HCT116 (cell line): Measurements from ENCODE around the gene TMIGD3. TPM values are rescaled to one million over a fixed set of nuclear protein-coding genes. Genes with fewer than 3 reads are reported as not detected.

Source experiments
- ATAC-seq: fragments of 200-7000 bp; cut with Tn5 transposase; 2 replicates; pipeline ENCODE4 v1.9.1; 2020; ENCODE audit warnings: mild to moderate bottlenecking, moderate library complexity
- BruUV-seq: library from RNA; stranded (reverse); fragments of 400-500 nt; replicated peaks from 2 replicates; lab custom pipeline; 2021; lab: Mats Ljungman, UMichigan
- CTCF ChIA-PET: fragments of 300-600 bp; sonication (Branson Sonifier 250); formaldehyde crosslinking; loops from one replicate; lab custom pipeline; 2021; ENCODE audit warnings: antibody characterized with exemption; lab: Charles Lee
- POLR2A ChIA-PET: fragments of 300-600, 350-600 bp; sonication (Branson Sonifier 250); formaldehyde crosslinking; loops from one replicate; lab custom pipeline; 2021; ENCODE audit warnings: antibody characterized with exemption; lab: Charles Lee
- RAD21 ChIA-PET, 2 experiments: fragments of 300-600 bp; sonication (Branson Sonifier 250); formaldehyde crosslinking; loops; one replicate each; lab custom pipeline; 2023; ENCODE audit warnings: low total read pairs in 2 of 2; ENCODE audit not compliant: uncharacterized antibody in 2 of 2, unreplicated experiment in 2 of 2, low non-redundant PET in 1 of 2; lab: Charles Lee
- DNase-seq: peaks from one replicate; pipeline ENCODE4 v3.0.0-alpha.2; 2010; ENCODE audit warnings: low read depth, low spot score
- H2AFZ ChIP-seq: fragments of 200-600 bp; shearing (Covaris generic), sonication (generic); 2 replicates; pipeline ENCODE4 v1.6.1; 2017; ENCODE audit warnings: low read depth, mixed run types, mixed read lengths, antibody characterized with exemption, low read length; ENCODE audit not compliant: poor library complexity, severe bottlenecking
- H3K27ac ChIP-seq: 2 replicates; pipeline ENCODE4 v1.5.1; 2012; ENCODE audit warnings: low read depth, low read length
- H3K27me3 ChIP-seq: fragments of 200-600 bp; sonication (generic); 2 replicates; pipeline ENCODE4 v1.6.1; 2016; ENCODE audit warnings: mixed run types, low read length, mixed read lengths; ENCODE audit not compliant: insufficient read depth
- H3K36me3 ChIP-seq, 2 experiments: fragments of 200-500 bp in 1 of 2; fragments of 200-600 bp in 1 of 2; sonication (Bioruptor generic) in 1 of 2; sonication (generic) in 1 of 2; 2 replicates each; pipeline versions ENCODE4 v1.5.1 to v1.6.1; 2014 to 2016; ENCODE audit warnings: low read length in 2 of 2, inconsistent platforms in 1 of 2, mixed read lengths in 1 of 2, mixed run types in 1 of 2; ENCODE audit not compliant: insufficient read depth in 2 of 2, control insufficient read depth in 1 of 2
- H3K4me1 ChIP-seq, 2 experiments: fragments of 200-600 bp in 1 of 2; sonication (generic) in 1 of 2; 2 replicates each; pipeline versions ENCODE4 v1.5.1 to v1.6.1; 2012 to 2017; ENCODE audit warnings: low read length in 2 of 2, inconsistent platforms in 1 of 2, mild to moderate bottlenecking in 1 of 2, mixed read lengths in 1 of 2, mixed run types in 1 of 2, moderate library complexity in 1 of 2; ENCODE audit not compliant: insufficient read depth in 2 of 2, control insufficient read depth in 1 of 2
- H3K4me2 ChIP-seq: fragments of 200-600 bp; sonication (generic); 2 replicates; pipeline ENCODE4 v1.6.1; 2017; ENCODE audit warnings: mixed run types, low read length, mixed read lengths
- H3K4me3 ChIP-seq, 2 experiments: fragments of 200-600 bp in 1 of 2; sonication (generic) in 1 of 2; replicated peaks in 1 of 2; 2 replicates each; pipeline ENCODE4 v1.5.1; 2011 to 2016; ENCODE audit warnings: low read length in 2 of 2, control low read depth in 1 of 2, low read depth in 1 of 2, mild to moderate bottlenecking in 1 of 2, mixed read lengths in 1 of 2, mixed run types in 1 of 2
- H3K79me2 ChIP-seq: fragments of 200-600 bp; sonication (generic); 2 replicates; pipeline ENCODE4 v1.6.1; 2017; ENCODE audit warnings: mild to moderate bottlenecking, mixed run types, low read length, moderate library complexity, mixed read lengths; ENCODE audit not compliant: insufficient read depth
- H3K9ac ChIP-seq: fragments of 200-600 bp; sonication (generic); 2 replicates; pipeline ENCODE4 v1.6.1; 2016; ENCODE audit warnings: low read length, mixed read lengths
- H3K9me2 ChIP-seq: fragments of 200-600 bp; sonication (generic), shearing (Covaris generic); 2 replicates; pipeline ENCODE4 v1.6.1; 2017; ENCODE audit warnings: mixed run types, mild to moderate bottlenecking, moderate library complexity; ENCODE audit not compliant: insufficient read depth
- H3K9me3 ChIP-seq, 2 experiments: fragments of 200-500 bp in 1 of 2; fragments of 200-600 bp in 1 of 2; sonication (Bioruptor generic) in 1 of 2; sonication (generic) in 1 of 2; 2 replicates each; pipeline ENCODE4 v1.6.1; 2014 to 2017; ENCODE audit warnings: low read length in 2 of 2, mixed read lengths in 2 of 2, inconsistent platforms in 1 of 2, low read depth in 1 of 2, mild to moderate bottlenecking in 1 of 2, mixed run types in 1 of 2, moderate library complexity in 1 of 2; ENCODE audit not compliant: control insufficient read depth in 1 of 2, insufficient read depth in 1 of 2
- H4K20me1 ChIP-seq: fragments of 200-600 bp; sonication (generic), shearing (Covaris generic); 2 replicates; pipeline ENCODE4 v1.6.1; 2017; ENCODE audit warnings: mixed run types, mild to moderate bottlenecking, moderate library complexity; ENCODE audit not compliant: insufficient read depth
- CEBPB ChIP-seq: IDR thresholded peaks from 2 replicates; pipeline ENCODE4 v1.6.1; 2012; ENCODE audit warnings: low read depth
- EGR1 ChIP-seq: IDR thresholded peaks from 2 replicates; pipeline ENCODE4 v1.6.1; 2012; ENCODE audit warnings: low read depth
- ELF1 ChIP-seq: IDR thresholded peaks from 2 replicates; pipeline ENCODE4 v1.6.1; 2012; ENCODE audit warnings: low read depth, borderline replicate concordance
- EZH2 ChIP-seq: fragments of 200-600 bp; sonication (generic); IDR thresholded peaks from 2 replicates; pipeline ENCODE4 v1.6.1; 2017; ENCODE audit warnings: antibody characterized with exemption, mixed run types
- POLR2A ChIP-seq: IDR thresholded peaks from 2 replicates; pipeline ENCODE4 v1.7.0; 2011; ENCODE audit warnings: borderline replicate concordance; ENCODE audit not compliant: insufficient read depth, insufficient read length; ENCODE audit errors: extremely low read depth
- POLR2AphosphoS5 ChIP-seq: IDR thresholded peaks from 2 replicates; pipeline ENCODE4 v1.6.1; 2011; ENCODE audit warnings: mild to moderate bottlenecking, low read depth, low read length, moderate library complexity
- SP1 ChIP-seq: IDR thresholded peaks from 2 replicates; pipeline ENCODE4 v1.6.1; 2012; ENCODE audit warnings: low read depth
- SRF ChIP-seq: IDR thresholded peaks from 2 replicates; pipeline ENCODE4 v1.6.1; 2012; ENCODE audit warnings: low read depth
- TCF7L2 ChIP-seq: IDR thresholded peaks from 2 replicates; pipeline ENCODE4 v1.7.0; 2011; ENCODE audit warnings: borderline replicate concordance, inconsistent platforms; ENCODE audit not compliant: insufficient read depth, insufficient read length; ENCODE audit errors: extremely low read depth
- ZFX ChIP-seq: fragments of 450-650 bp; IDR thresholded peaks from 2 replicates; pipeline ENCODE4 v1.6.1; 2017
- ZNF274 ChIP-seq: fragments of 200-500 bp; sonication (Bioruptor generic); IDR thresholded peaks from 2 replicates; pipeline ENCODE4 v1.6.1; 2014; ENCODE audit warnings: mild to moderate bottlenecking, low read depth, low read length, inconsistent platforms
- intact Hi-C: fragments of 100-400 bp; cut with micrococcal nuclease; formaldehyde crosslinking; loops from 2 replicates; pipeline ENCODE4 v1.10.0; 2022
- total RNA-seq: library from RNA; stranded (reverse); gene quantifications from one replicate; pipeline ENCODE4 v1.2.1, GENCODE V29; 2021; ENCODE audit not compliant: unreplicated experiment
- TF ChIP-seq, protein P1 (sequence below): IDR thresholded peaks from 2 replicates; pipeline ENCODE4 v1.6.1; 2012; ENCODE audit warnings: low read depth
- TF ChIP-seq, protein P2 (sequence below): IDR thresholded peaks from 2 replicates; pipeline ENCODE4 v1.6.1; 2011; ENCODE audit warnings: mild to moderate bottlenecking, low read length, moderate library complexity; ENCODE audit not compliant: insufficient replicate concordance; ENCODE audit errors: extremely low read depth
- TF ChIP-seq, protein P3 (sequence below), 3 experiments: fragments of 200-600 bp in 1 of 3; sonication (generic) in 1 of 3; IDR thresholded peaks in 2 of 3; conservative IDR thresholded peaks in 1 of 3; 2 replicates each; pipeline ENCODE4 v1.5.1; 2012 to 2017; ENCODE audit warnings: low read depth in 2 of 3, low read length in 2 of 3, antibody characterized with exemption in 1 of 3, borderline replicate concordance in 1 of 3, control low read depth in 1 of 3, mild to moderate bottlenecking in 1 of 3, mixed read lengths in 1 of 3, mixed run types in 1 of 3, moderate library complexity in 1 of 3; ENCODE audit not compliant: insufficient read depth in 1 of 3
- TF ChIP-seq, protein P4 (sequence below): IDR thresholded peaks from 2 replicates; pipeline ENCODE4 v1.6.1; 2012

The TMIGD3 gene
- total RNA-seq, 1 experiment from 2014 or later = not detected

DNA sequence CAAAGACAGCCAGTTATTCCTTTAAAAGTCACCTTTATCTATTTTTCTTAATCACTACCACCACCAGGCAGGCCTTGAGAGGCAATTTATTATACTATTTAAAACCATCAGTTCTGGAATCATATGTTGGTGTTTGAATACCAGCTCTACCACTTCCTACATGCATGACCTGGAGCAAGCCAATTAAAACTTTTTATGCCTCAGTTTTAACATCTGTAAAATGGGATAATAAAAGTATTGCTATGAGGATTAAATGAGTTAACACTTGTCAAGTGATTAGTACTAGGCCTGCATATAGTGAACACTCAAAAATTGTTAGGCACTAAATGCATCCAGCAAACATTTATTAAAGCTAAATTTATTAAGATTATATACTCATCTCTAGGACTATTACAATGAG, 49.2 kb upstream of the TMIGD3 start:
- Histone ChIP-seq H3K4me2 (no peak overlapping the region), H3K36me3 (no peaks in the 10 kb centered on the region), H3K79me2 (no peaks in the 10 kb centered on the region), H3K4me3 (no peak overlapping the region), H3K27ac (no peak overlapping the region), H3K9ac (no peak overlapping the region), H3K9me3 (no peaks in the 10 kb centered on the region), H2AFZ (no peak overlapping the region)
- CTCF ChIA-PET = interaction anchor here (1.2 kb wide), 1 partner anchor 44 kb away, joined by 4 read pairs; no protein-coding TSS in a partner anchor
- ATAC-seq = no peak
- POLR2A ChIA-PET = no interaction called here
- BruUV-seq = no TSS peak
- TF ChIP-seq ZFX (no peak), TCF7L2 (no peak), SRF (no peak), ZNF274 (no peak), EGR1 (no peak), POLR2AphosphoS5 (no peak), SP1 (no peak), POLR2A (no peak), EZH2 (no peak), ELF1 (no peak), CEBPB (no peak)
- TF ChIP-seq, protein P1, sequence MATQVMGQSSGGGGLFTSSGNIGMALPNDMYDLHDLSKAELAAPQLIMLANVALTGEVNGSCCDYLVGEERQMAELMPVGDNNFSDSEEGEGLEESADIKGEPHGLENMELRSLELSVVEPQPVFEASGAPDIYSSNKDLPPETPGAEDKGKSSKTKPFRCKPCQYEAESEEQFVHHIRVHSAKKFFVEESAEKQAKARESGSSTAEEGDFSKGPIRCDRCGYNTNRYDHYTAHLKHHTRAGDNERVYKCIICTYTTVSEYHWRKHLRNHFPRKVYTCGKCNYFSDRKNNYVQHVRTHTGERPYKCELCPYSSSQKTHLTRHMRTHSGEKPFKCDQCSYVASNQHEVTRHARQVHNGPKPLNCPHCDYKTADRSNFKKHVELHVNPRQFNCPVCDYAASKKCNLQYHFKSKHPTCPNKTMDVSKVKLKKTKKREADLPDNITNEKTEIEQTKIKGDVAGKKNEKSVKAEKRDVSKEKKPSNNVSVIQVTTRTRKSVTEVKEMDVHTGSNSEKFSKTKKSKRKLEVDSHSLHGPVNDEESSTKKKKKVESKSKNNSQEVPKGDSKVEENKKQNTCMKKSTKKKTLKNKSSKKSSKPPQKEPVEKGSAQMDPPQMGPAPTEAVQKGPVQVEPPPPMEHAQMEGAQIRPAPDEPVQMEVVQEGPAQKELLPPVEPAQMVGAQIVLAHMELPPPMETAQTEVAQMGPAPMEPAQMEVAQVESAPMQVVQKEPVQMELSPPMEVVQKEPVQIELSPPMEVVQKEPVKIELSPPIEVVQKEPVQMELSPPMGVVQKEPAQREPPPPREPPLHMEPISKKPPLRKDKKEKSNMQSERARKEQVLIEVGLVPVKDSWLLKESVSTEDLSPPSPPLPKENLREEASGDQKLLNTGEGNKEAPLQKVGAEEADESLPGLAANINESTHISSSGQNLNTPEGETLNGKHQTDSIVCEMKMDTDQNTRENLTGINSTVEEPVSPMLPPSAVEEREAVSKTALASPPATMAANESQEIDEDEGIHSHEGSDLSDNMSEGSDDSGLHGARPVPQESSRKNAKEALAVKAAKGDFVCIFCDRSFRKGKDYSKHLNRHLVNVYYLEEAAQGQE = no peak
- TF ChIP-seq, protein P2, sequence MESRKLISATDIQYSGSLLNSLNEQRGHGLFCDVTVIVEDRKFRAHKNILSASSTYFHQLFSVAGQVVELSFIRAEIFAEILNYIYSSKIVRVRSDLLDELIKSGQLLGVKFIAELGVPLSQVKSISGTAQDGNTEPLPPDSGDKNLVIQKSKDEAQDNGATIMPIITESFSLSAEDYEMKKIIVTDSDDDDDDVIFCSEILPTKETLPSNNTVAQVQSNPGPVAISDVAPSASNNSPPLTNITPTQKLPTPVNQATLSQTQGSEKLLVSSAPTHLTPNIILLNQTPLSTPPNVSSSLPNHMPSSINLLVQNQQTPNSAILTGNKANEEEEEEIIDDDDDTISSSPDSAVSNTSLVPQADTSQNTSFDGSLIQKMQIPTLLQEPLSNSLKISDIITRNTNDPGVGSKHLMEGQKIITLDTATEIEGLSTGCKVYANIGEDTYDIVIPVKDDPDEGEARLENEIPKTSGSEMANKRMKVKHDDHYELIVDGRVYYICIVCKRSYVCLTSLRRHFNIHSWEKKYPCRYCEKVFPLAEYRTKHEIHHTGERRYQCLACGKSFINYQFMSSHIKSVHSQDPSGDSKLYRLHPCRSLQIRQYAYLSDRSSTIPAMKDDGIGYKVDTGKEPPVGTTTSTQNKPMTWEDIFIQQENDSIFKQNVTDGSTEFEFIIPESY = no peak
- TF ChIP-seq, protein P3, sequence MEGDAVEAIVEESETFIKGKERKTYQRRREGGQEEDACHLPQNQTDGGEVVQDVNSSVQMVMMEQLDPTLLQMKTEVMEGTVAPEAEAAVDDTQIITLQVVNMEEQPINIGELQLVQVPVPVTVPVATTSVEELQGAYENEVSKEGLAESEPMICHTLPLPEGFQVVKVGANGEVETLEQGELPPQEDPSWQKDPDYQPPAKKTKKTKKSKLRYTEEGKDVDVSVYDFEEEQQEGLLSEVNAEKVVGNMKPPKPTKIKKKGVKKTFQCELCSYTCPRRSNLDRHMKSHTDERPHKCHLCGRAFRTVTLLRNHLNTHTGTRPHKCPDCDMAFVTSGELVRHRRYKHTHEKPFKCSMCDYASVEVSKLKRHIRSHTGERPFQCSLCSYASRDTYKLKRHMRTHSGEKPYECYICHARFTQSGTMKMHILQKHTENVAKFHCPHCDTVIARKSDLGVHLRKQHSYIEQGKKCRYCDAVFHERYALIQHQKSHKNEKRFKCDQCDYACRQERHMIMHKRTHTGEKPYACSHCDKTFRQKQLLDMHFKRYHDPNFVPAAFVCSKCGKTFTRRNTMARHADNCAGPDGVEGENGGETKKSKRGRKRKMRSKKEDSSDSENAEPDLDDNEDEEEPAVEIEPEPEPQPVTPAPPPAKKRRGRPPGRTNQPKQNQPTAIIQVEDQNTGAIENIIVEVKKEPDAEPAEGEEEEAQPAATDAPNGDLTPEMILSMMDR (IDR thresholded peaks at IDR 0.05 in 2 of 3, conservative IDR thresholded peaks at IDR 0.05 in 1 of 3; ENCODE audit: borderline replicate concordance in 1 of 3, insufficient read depth in 1 of 3, low read depth in 2 of 3, low read length in 2 of 3) = no peak
- TF ChIP-seq, protein P4, sequence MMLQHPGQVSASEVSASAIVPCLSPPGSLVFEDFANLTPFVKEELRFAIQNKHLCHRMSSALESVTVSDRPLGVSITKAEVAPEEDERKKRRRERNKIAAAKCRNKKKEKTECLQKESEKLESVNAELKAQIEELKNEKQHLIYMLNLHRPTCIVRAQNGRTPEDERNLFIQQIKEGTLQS = no peak
- TF ChIP-seq, all 23 proteins: peak for 0
- DNase-seq = no peak
- Histone ChIP-seq H3K27me3 (no peaks in the 10 kb centered on the region), H3K9me2 (no peaks in the 10 kb centered on the region), H3K4me1 (peaks cover 0 to 8% of the 10 kb centered on the region in 2 experiments; a peak in 1 of 4 replicates), H4K20me1 (no peaks in the 10 kb centered on the region)
- intact Hi-C loops = no loop called here
- RAD21 ChIA-PET = no interaction called here
